Gastrocnemius medialis (tissue), 4 donors: ENCODE results near the gene GRK4. TPM values are rescaled to one million over a fixed set of nuclear protein-coding genes. Genes with fewer than 3 reads are reported as not detected.

Experiments
- ATAC-seq, 2 donors: fragments of 150-250 bp; one replicate each; pipeline ENCODE4 v1.9.1; 2016
- DNase-seq, 2 donors: peaks; one replicate each; pipeline ENCODE4 v3.0.0-alpha.2; 2019
- H3K27ac ChIP-seq, 4 donors: fragments of 200-600 bp; sonication (generic); 1 replicate in 1 of 4; 2 replicates in 3 of 4; pipeline ENCODE4 v1.5.1; 2016 to 2018; ENCODE audit warnings: mild to moderate bottlenecking in 2 of 4, moderate library complexity in 1 of 4
- H3K27me3 ChIP-seq, 3 donors: fragments of 200-600 bp; sonication (generic) in 2 of 3; 1 replicate in 1 of 3; 2 replicates in 2 of 3; pipeline versions ENCODE4 v1.5.1 to v1.6.0; 2016 to 2019; ENCODE audit warnings: mild to moderate bottlenecking in 1 of 3, moderate library complexity in 1 of 3
- H3K36me3 ChIP-seq, 2 donors: fragments of 200-600 bp; sonication (generic) in 1 of 2; one replicate each; pipeline ENCODE4 v1.5.1; 2017 to 2018
- H3K4me1 ChIP-seq, 2 donors: fragments of 200-600 bp; sonication (generic) in 1 of 2; one replicate each; pipeline ENCODE4 v1.5.1; 2016 to 2017; ENCODE audit warnings: mild to moderate bottlenecking in 2 of 2
- H3K4me3 ChIP-seq, 4 donors: fragments of 200-600 bp; sonication (generic) in 3 of 4; 1 replicate in 1 of 4; 2 replicates in 3 of 4; pipeline ENCODE4 v1.5.1; 2016 to 2019; ENCODE audit warnings: mild to moderate bottlenecking in 2 of 4
- H3K9me3 ChIP-seq, 3 donors: fragments of 200-600 bp; sonication (generic) in 2 of 3; 1 replicate in 1 of 3; 2 replicates in 2 of 3; pipeline ENCODE4 v1.5.1; 2016 to 2019
- CTCF ChIP-seq, 5 experiments: fragments of 450-650 bp in 3 of 5; fragments of 200-600 bp in 2 of 5; sonication (generic) in 2 of 5; IDR thresholded peaks in 4 of 5; conservative IDR thresholded peaks in 1 of 5; 1 replicate in 4 of 5; 2 replicates in 1 of 5; pipeline ENCODE4 v1.5.1; 2016 to 2019; ENCODE audit warnings: antibody characterized with exemption in 5 of 5, mild to moderate bottlenecking in 3 of 5, moderate library complexity in 3 of 5
- POLR2A ChIP-seq, 2 donors: fragments of 450-650 bp; IDR thresholded peaks; one replicate each; pipeline ENCODE4 v1.6.1; 2017; ENCODE audit warnings: antibody characterized with exemption in 2 of 2, mild to moderate bottlenecking in 2 of 2, moderate library complexity in 2 of 2
- in situ Hi-C, 4 donors: fragments of 200-750 bp; cut with MboI; loops; one replicate each; pipeline versions ENCODE4 v1.15.0 to v1.8.0; 2017; ENCODE audit warnings: low sequenced_read_pairs in 4 of 4
- intact Hi-C: fragments of 100-400 bp; cut with DNase I; formaldehyde crosslinking; loops from one replicate; pipeline ENCODE4 v1.15.1; 2023; ENCODE audit warnings: low total_unique reads
- total RNA-seq, 4 donors: library from RNA; depleted of rRNA; stranded (reverse); fragments of >200 nt; gene quantifications; one replicate each; pipeline versions ENCODE4 v1.1.0 to v1.2.3, GENCODE V29; 2016

GRK4 gene
- total RNA-seq, 4 donors from 2014 or later, result 2.8 to 5.8 (median 3.7) TPM

DNA sequence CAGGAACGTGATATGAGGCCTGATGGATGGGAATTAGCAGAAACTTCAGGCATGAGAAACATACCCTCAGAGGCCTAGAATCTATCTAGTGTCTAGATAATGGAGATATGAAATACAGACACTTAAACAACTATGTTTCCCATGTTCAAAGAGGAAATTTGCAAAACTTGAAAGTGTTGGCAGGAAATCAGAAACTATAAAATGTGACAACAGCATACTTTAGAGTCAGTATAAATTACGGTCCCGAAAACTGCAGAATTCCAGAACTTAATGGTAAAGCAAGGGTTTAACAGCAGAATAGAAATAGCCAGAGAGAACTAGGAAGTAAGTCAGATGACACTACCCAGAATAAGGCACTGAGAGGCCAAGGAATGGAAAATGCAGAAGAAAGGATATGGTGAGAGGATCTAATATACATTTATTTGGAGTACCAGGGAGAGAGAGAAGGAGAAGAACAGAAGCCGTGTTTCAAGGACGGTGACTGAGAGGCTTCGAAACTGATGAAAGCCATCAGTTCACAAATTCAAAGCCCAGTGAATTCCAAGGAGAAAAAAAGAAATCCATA, 103.5 kb downstream of the GRK4 start:
- H3K4me3 ChIP-seq, result no peak overlapping the region
- intact Hi-C loops, result no loop called here
- TF ChIP-seq POLR2A (IDR thresholded peaks at IDR 0.05) (no peak), CTCF (IDR thresholded peaks at IDR 0.05 in 4 of 5, conservative IDR thresholded peaks at IDR 0.05 in 1 of 5) (no peak)

GRCh38 chr4:3067473-3068001, 104.2 kb downstream of the GRK4 start:
- TF ChIP-seq POLR2A (IDR thresholded peaks at IDR 0.05) (no peak), CTCF (IDR thresholded peaks at IDR 0.05 in 4 of 5, conservative IDR thresholded peaks at IDR 0.05 in 1 of 5) (no peak)
- ATAC-seq (no peak), DNase-seq (no peak)
- no peak overlapping the region for H3K4me3 ChIP-seq
- in situ Hi-C loops, result no loop called here
- no peak overlapping the region for H3K27ac ChIP-seq
- intact Hi-C loops, result no loop called here
- no peaks in the 10 kb centered on the region for H3K4me1 ChIP-seq
- H3K36me3 ChIP-seq, result no peaks in the 10 kb centered on the region
- no peaks in the 10 kb centered on the region for H3K9me3 ChIP-seq
- no peaks in the 10 kb centered on the region for H3K27me3 ChIP-seq

More for the DNA sequence above, 103.5 kb downstream of the GRK4 start:
- H3K4me1 ChIP-seq, result no peaks in the 10 kb centered on the region
- no peaks in the 10 kb centered on the region for H3K36me3 ChIP-seq
- ATAC-seq (no peak), DNase-seq (no peak)
- no peak overlapping the region for H3K27ac ChIP-seq
- no peaks in the 10 kb centered on the region for H3K27me3 ChIP-seq
- H3K9me3 ChIP-seq, result no peaks in the 10 kb centered on the region
- in situ Hi-C loops, result no loop called here

DNA sequence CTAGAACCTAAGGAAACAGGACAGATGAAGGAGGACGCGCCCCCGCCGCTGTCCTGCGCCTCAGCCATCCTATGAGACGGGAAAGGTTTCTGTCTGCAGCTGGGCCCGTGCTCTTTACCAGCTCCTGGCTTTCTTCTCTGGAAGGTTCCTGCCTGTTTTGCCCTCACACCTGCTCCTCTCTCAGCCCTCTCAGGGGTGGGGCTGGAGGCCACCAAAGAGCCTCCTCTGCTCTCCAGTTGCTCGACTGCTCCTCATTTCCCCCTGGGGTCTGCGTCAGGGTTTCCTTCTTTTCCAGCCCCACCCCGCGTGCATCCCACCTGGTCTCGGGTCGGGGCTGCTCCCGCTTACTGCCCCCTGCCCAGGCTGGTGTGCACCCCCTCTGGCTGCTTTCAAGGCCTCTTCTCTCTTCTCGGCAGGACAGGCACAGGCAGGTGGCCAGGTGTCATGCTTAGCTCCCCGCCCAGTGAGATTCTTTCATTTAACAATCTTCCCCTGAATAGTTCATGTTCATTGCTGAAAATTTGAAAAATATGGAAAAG, 106.4 kb downstream of the GRK4 start:
- Histone ChIP-seq H3K36me3 (no peaks in the 10 kb centered on the region), H3K27me3 (no peaks in the 10 kb centered on the region), H3K9me3 (no peaks in the 10 kb centered on the region), H3K27ac (no peak overlapping the region), H3K4me3 (no peak overlapping the region), H3K4me1 (peaks cover 4 to 7% of the 10 kb centered on the region in 2 donors)
- TF ChIP-seq POLR2A (IDR thresholded peaks at IDR 0.05), result no peak
- TF ChIP-seq CTCF (IDR thresholded peaks at IDR 0.05 in 4 of 5, conservative IDR thresholded peaks at IDR 0.05 in 1 of 5), result no peak
- intact Hi-C loops (loop anchor here (10.0 kb wide), 1 partner anchor 1485 kb away; no protein-coding TSS in a partner anchor), in situ Hi-C loops (no loop called here)
- no peak for DNase-seq
- no peak for ATAC-seq

DNA sequence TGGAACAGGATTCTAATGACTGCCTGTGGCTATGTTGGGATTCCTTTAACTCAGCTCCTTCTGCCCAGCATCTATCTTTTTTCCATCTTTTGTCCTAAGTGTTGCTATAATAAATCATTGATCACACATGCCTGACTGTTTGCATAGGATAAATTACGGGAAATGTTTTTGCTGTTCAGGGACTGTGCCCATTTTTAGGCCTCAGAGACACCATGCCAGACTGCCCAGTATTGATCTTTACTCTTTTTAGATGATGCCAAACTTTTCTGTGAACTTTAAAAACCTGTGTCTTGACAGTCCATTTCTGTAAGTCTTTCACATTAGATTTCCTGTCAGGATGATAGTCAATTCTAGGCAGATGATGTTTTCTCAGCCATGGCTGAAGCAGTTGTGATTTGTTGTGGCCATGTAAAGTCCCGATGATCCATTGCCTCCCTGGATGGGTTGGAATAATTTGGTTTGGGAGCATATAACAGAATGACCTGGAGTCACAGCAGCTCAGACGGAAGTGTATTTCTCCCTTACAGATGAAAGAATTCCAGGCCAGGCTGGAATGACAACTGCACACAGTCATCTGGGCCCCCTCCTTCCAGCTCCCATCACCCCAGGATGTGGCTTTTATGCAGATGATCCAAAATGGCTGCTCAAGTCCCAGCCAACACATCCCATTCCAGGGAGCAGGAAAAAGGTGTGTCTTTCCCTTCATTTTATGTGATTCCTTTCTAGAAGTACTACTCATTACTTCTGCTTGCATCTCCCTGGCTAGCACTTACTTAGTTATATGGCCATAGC, 107.5 kb downstream of the GRK4 start:
- Histone ChIP-seq H3K9me3 (no peaks in the 10 kb centered on the region), H3K36me3 (no peaks in the 10 kb centered on the region), H3K27me3 (no peaks in the 10 kb centered on the region), H3K4me1 (peaks cover 7 to 16% of the 10 kb centered on the region in 2 donors), H3K27ac (no peak overlapping the region), H3K4me3 (no peak overlapping the region)
- DNase-seq (no peak), ATAC-seq (no peak)
- intact Hi-C loops, result loop anchor here (10.0 kb wide), 1 partner anchor 1486 kb away; no protein-coding TSS in a partner anchor
- TF ChIP-seq CTCF (IDR thresholded peaks at IDR 0.05 in 4 of 5, conservative IDR thresholded peaks at IDR 0.05 in 1 of 5) (no peak), POLR2A (IDR thresholded peaks at IDR 0.05) (no peak)
- in situ Hi-C loops, result no loop called here
